Smooth muscle cell (in vitro differentiated cells): ENCODE results near the gene HMGN1. TPM values are rescaled to one million over a fixed set of nuclear protein-coding genes. Genes with fewer than 3 reads are reported as not detected.

Experiments
- DNase-seq: peaks from one replicate; lab custom pipeline; 2025; ENCODE audit not compliant: unreplicated experiment; lab: John Stamatoyannopoulos, UW
- H2AFZ ChIP-seq: fragments of 200-600 bp; sonication (generic); 2 replicates; pipeline ENCODE4 v1.6.0; 2016; ENCODE audit warnings: antibody characterized with exemption, low read depth, mild to moderate bottlenecking
- H3F3A ChIP-seq: fragments of 200-600 bp; sonication (generic); 2 replicates; pipeline ENCODE4 v1.6.0; 2017; ENCODE audit warnings: antibody characterized with exemption, low read depth
- H3K27ac ChIP-seq: fragments of 200-600 bp; sonication (generic); 2 replicates; pipeline ENCODE4 v1.5.1; 2016; ENCODE audit warnings: low read depth, mild to moderate bottlenecking
- H3K27me3 ChIP-seq: fragments of 200-600 bp; sonication (generic); 2 replicates; pipeline ENCODE4 v1.6.1; 2016; ENCODE audit warnings: low read depth, mild to moderate bottlenecking
- H3K36me3 ChIP-seq: fragments of 200-600 bp; sonication (generic); 2 replicates; pipeline ENCODE4 v1.5.1; 2016; ENCODE audit warnings: low read depth
- H3K4me1 ChIP-seq: fragments of 200-600 bp; sonication (generic); 2 replicates; pipeline ENCODE4 v1.5.1; 2016; ENCODE audit warnings: low read depth
- H3K4me2 ChIP-seq: fragments of 200-600 bp; sonication (generic); 2 replicates; pipeline ENCODE4 v1.6.0; 2016; ENCODE audit warnings: mild to moderate bottlenecking
- H3K4me3 ChIP-seq: fragments of 200-600 bp; sonication (generic); 2 replicates; pipeline ENCODE4 v1.5.1; 2016; ENCODE audit warnings: mild to moderate bottlenecking
- H3K79me2 ChIP-seq: fragments of 200-600 bp; sonication (generic); 2 replicates; pipeline ENCODE4 v1.6.0; 2016; ENCODE audit warnings: low read depth, mild to moderate bottlenecking
- H3K9ac ChIP-seq: fragments of 200-600 bp; sonication (generic); 2 replicates; pipeline ENCODE4 v1.6.0; 2016; ENCODE audit warnings: low read depth
- H3K9me3 ChIP-seq: fragments of 200-600 bp; sonication (generic); replicated peaks from 2 replicates; pipeline ENCODE4 v1.5.1; 2016; ENCODE audit warnings: low read depth
- H4K20me1 ChIP-seq: fragments of 200-600 bp; sonication (generic); 2 replicates; pipeline ENCODE4 v1.6.0; 2016; ENCODE audit warnings: low read depth
- CTCF ChIP-seq: fragments of 200-600 bp; sonication (generic); IDR thresholded peaks from 2 replicates; pipeline ENCODE4 v1.5.1; 2017; ENCODE audit warnings: borderline replicate concordance, mild to moderate bottlenecking, antibody characterized with exemption; ENCODE audit not compliant: insufficient read depth, poor library complexity, severe bottlenecking
- WGBS: methylation state at CpG from one replicate; pipeline ENCODE4 v1.1.7; 2016; ENCODE audit warnings: low lambda C conversion rate; 5-methylcytosine and 5-hydroxymethylcytosine counted together
- polyA plus RNA-seq: library from polyadenylated mRNA; unstranded; fragments of >200 nt; fragmentation: Nextera tagmentation; extraction: Ambion mirVana; gene quantifications from 2 replicates; pipeline ENCODE4 v1.2.1, GENCODE V29; 2016
- total RNA-seq: library from RNA; depleted of rRNA; stranded (reverse); fragments of >200 nt; gene quantifications from 2 replicates; pipeline ENCODE4 v1.2.3, GENCODE V29; 2014

The HMGN1 gene
- total and polyA plus RNA-seq, 2 experiments from 2014 or later, result 396 to 427 TPM

GRCh38 chr21:39387461-39388037 is 38.7 kb upstream of the HMGN1 start:
- H3K4me1 ChIP-seq, result peaks cover 12% of the 10 kb centered on the region
- peak overlapping the region; percentile 86 for H3K4me2 ChIP-seq
- H3K9me3 ChIP-seq, result no peaks in the 10 kb centered on the region
- WGBS, result 6% methylated on average over 16 of the region's 21 CpGs
- H3K4me3 ChIP-seq, result peak overlapping the region; percentile 59
- peak overlapping the region; percentile 24 for H3K9ac ChIP-seq
- H3K36me3 ChIP-seq, result peaks cover 3% of the 10 kb centered on the region
- H3K79me2 ChIP-seq, result peaks cover 24% of the 10 kb centered on the region
- no peak for TF ChIP-seq CTCF
- H4K20me1 ChIP-seq, result peaks cover 16% of the 10 kb centered on the region
- H2AFZ ChIP-seq, result peak overlapping the region; percentile 46
- peak; percentile 82 for DNase-seq
- no peaks in the 10 kb centered on the region for H3K27me3 ChIP-seq
- peak overlapping the region; percentile 51 for H3K27ac ChIP-seq
- H3F3A ChIP-seq, result no peaks in the 10 kb centered on the region

- peaks cover 16% of the 10 kb centered on the region for H4K20me1 ChIP-seq
- H3K27ac ChIP-seq, result peak overlapping the region; percentile 46
- peaks cover 31% of the 10 kb centered on the region for H3K79me2 ChIP-seq
- DNase-seq, result no peak
- H3K4me3 ChIP-seq, result peak overlapping the region; percentile 59
- H3K4me1 ChIP-seq, result peaks cover 8% of the 10 kb centered on the region
- H3K36me3 ChIP-seq, result peaks cover 3% of the 10 kb centered on the region
- peak overlapping the region; percentile 86 for H3K4me2 ChIP-seq
- H3F3A ChIP-seq, result no peaks in the 10 kb centered on the region
- over 99% methylated on average over 11 of the region's 11 CpGs for WGBS
- H2AFZ ChIP-seq, result peak overlapping the region; percentile 46
- no peaks in the 10 kb centered on the region for H3K27me3 ChIP-seq
- H3K9ac ChIP-seq, result no peak overlapping the region
- TF ChIP-seq CTCF, result no peak
- H3K9me3 ChIP-seq, result no peaks in the 10 kb centered on the region
Observed at GRCh38 chr21:39386899-39387298, 38.0 kb upstream of the HMGN1 start.

GRCh38 chr21:39386194-39386593 is 37.3 kb upstream of the HMGN1 start:
- no peak for TF ChIP-seq CTCF
- no peak overlapping the region for H3K4me2 ChIP-seq
- H3F3A ChIP-seq, result no peaks in the 10 kb centered on the region
- peaks cover 3% of the 10 kb centered on the region for H3K36me3 ChIP-seq
- H3K79me2 ChIP-seq, result peaks cover 38% of the 10 kb centered on the region
- no peak overlapping the region for H3K9ac ChIP-seq
- DNase-seq, result no peak
- no peak overlapping the region for H2AFZ ChIP-seq
- H3K27me3 ChIP-seq, result no peaks in the 10 kb centered on the region
- H3K4me1 ChIP-seq, result peaks cover 12% of the 10 kb centered on the region
- WGBS, result 82% methylated on average over 13 of the region's 13 CpGs
- no peak overlapping the region for H3K4me3 ChIP-seq
- no peak overlapping the region for H3K27ac ChIP-seq
- no peaks in the 10 kb centered on the region for H3K9me3 ChIP-seq
- peaks cover 16% of the 10 kb centered on the region for H4K20me1 ChIP-seq
